BLaER1 treated with 17β-estradiol and CSF1 and Interleukin-3, amounts not matched to agents 10 nM and 100 nM (cell line): ENCODE results near the gene DPRX.

Experiments
- H3K27ac ChIP-seq, 11 experiments: shearing (Covaris generic); formaldehyde crosslinking; 2 replicates each; pipeline ENCODE4 v1.8.1; 2022
- H3K27me3 ChIP-seq, 11 experiments: shearing (Covaris generic); formaldehyde crosslinking; 2 replicates each; pipeline ENCODE4 v1.8.1; 2022
- H3K36me3 ChIP-seq, 11 experiments: shearing (Covaris generic); formaldehyde crosslinking; 2 replicates each; pipeline ENCODE4 v1.8.1; 2022
- H3K4me1 ChIP-seq, 10 experiments: shearing (Covaris generic); formaldehyde crosslinking; 2 replicates each; pipeline ENCODE4 v1.8.1; 2022
- H3K4me2 ChIP-seq, 11 experiments: shearing (Covaris generic); formaldehyde crosslinking; 2 replicates each; pipeline ENCODE4 v1.8.1; 2022
- H3K4me3 ChIP-seq, 10 experiments: shearing (Covaris generic); formaldehyde crosslinking; 2 replicates each; pipeline ENCODE4 v1.8.1; 2022
- H3K9ac ChIP-seq, 11 experiments: shearing (Covaris generic); formaldehyde crosslinking; 2 replicates each; pipeline ENCODE4 v1.8.1; 2022
- H3K9me3 ChIP-seq, 11 experiments: shearing (Covaris generic); formaldehyde crosslinking; replicated peaks in 1 of 11; 2 replicates each; pipeline ENCODE4 v1.8.1; 2022
- H4K20me1 ChIP-seq, 11 experiments: shearing (Covaris generic); formaldehyde crosslinking; 2 replicates each; pipeline ENCODE4 v1.8.1; 2022
- Cebpa-rat ChIP-seq, 11 experiments: shearing (Covaris generic); IDR thresholded peaks; 2 replicates each; pipeline ENCODE4 v1.8.1; 2022

Gene DPRX

GRCh38 chr19:53670345-53670744 is 38.5 kb downstream of the DPRX start:
- no peaks in the 10 kb centered on the region; a peak in 1 of 20 replicates for H3K4me1 ChIP-seq
- H3K27me3 ChIP-seq, result no peaks in the 10 kb centered on the region
- H3K9me3 ChIP-seq, result no peaks in the 10 kb centered on the region
- no peak overlapping the region for H3K4me2 ChIP-seq
- no peak overlapping the region for H3K27ac ChIP-seq
- no peaks in the 10 kb centered on the region for H4K20me1 ChIP-seq
- H3K36me3 ChIP-seq, result no peaks in the 10 kb centered on the region
- H3K9ac ChIP-seq, result no peak overlapping the region
- no peak overlapping the region for H3K4me3 ChIP-seq
- no peak for TF ChIP-seq Cebpa-rat (IDR thresholded peaks at IDR 0.05)

GRCh38 chr19:53671663-53672062 is 39.9 kb downstream of the DPRX start:
- Histone ChIP-seq H3K4me2 (no peak overlapping the region), H3K4me1 (no peaks in the 10 kb centered on the region; a peak in 1 of 20 replicates), H3K27ac (no peak overlapping the region), H3K4me3 (no peak overlapping the region), H3K9ac (no peak overlapping the region), H3K27me3 (no peaks in the 10 kb centered on the region), H3K9me3 (no peaks in the 10 kb centered on the region), H3K36me3 (no peaks in the 10 kb centered on the region), H4K20me1 (no peaks in the 10 kb centered on the region)
- no peak for TF ChIP-seq Cebpa-rat (IDR thresholded peaks at IDR 0.05)
